Esophagus squamous epithelium (tissue), 4 donors: ENCODE data around the gene NR4A1.

ENCODE experiments used
- CTCF ChIP-seq, 6 experiments: fragments of 450-650 bp in 4 of 6; fragments of 200-600 bp in 2 of 6; sonication (generic) in 2 of 6; IDR thresholded peaks; one replicate each; pipeline ENCODE4 v1.5.1; 2016 to 2019; ENCODE audit warnings: antibody characterized with exemption in 6 of 6, mild to moderate bottlenecking in 4 of 6, moderate library complexity in 4 of 6
- POLR2A ChIP-seq, 4 donors: fragments of 450-650 bp; IDR thresholded peaks; one replicate each; pipeline ENCODE4 v1.6.1; 2017; ENCODE audit warnings: antibody characterized with exemption in 4 of 4, mild to moderate bottlenecking in 4 of 4, moderate library complexity in 3 of 4

- TF ChIP-seq CTCF (IDR thresholded peaks at IDR 0.05) (no peak), POLR2A (IDR thresholded peaks at IDR 0.05) (no peak)
Measured at GRCh38 chr12:52045794-52046199, 5.4 kb upstream of the NR4A1 start.
